Measurements from ENCODE around the gene TMEM184A.

- TF ChIP-seq POLR2AphosphoS5 (IDR thresholded peaks at IDR 0.05) (no peak), POLR2A (IDR thresholded peaks at IDR 0.05; ENCODE audit: low read depth) (no peak)
- TF ChIP-seq, protein P1, sequence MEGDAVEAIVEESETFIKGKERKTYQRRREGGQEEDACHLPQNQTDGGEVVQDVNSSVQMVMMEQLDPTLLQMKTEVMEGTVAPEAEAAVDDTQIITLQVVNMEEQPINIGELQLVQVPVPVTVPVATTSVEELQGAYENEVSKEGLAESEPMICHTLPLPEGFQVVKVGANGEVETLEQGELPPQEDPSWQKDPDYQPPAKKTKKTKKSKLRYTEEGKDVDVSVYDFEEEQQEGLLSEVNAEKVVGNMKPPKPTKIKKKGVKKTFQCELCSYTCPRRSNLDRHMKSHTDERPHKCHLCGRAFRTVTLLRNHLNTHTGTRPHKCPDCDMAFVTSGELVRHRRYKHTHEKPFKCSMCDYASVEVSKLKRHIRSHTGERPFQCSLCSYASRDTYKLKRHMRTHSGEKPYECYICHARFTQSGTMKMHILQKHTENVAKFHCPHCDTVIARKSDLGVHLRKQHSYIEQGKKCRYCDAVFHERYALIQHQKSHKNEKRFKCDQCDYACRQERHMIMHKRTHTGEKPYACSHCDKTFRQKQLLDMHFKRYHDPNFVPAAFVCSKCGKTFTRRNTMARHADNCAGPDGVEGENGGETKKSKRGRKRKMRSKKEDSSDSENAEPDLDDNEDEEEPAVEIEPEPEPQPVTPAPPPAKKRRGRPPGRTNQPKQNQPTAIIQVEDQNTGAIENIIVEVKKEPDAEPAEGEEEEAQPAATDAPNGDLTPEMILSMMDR (IDR thresholded peaks at IDR 0.05): no peak
Measured at GRCh38 chr7:1514995-1515401, 41.0 kb downstream of the TMEM184A start.

Measured in esophagus muscularis mucosa (tissue), 3 donors.